Thymus (tissue), 11 donors: ENCODE data around the gene SETX. TPM values are rescaled to one million over a fixed set of nuclear protein-coding genes. Genes with fewer than 3 reads are reported as not detected.

Experiments
- DNase-seq, 9 donors: peaks; one replicate each; pipeline ENCODE4 v3.0.0-alpha.2; 2013; ENCODE audit warnings: low spot score in 9 of 9, low read depth in 6 of 9, missing footprints in 1 of 9
- H3K27ac ChIP-seq, 2 donors: one replicate each; pipeline ENCODE4 v1.5.1; 2013; ENCODE audit warnings: control low read depth in 1 of 2, low read depth in 1 of 2, low read length in 1 of 2, mild to moderate bottlenecking in 1 of 2, moderate library complexity in 1 of 2
- H3K27me3 ChIP-seq, 2 donors: one replicate each; pipeline ENCODE4 v1.5.1; 2013; ENCODE audit warnings: low read length in 1 of 2; ENCODE audit not compliant: control insufficient read depth in 2 of 2, insufficient read depth in 1 of 2
- H3K36me3 ChIP-seq, 2 donors: one replicate each; pipeline ENCODE4 v1.5.1; 2013; ENCODE audit warnings: low read length in 1 of 2, mild to moderate bottlenecking in 1 of 2, moderate library complexity in 1 of 2; ENCODE audit not compliant: control insufficient read depth in 2 of 2, insufficient read depth in 2 of 2
- H3K4me1 ChIP-seq, 2 donors: one replicate each; pipeline ENCODE4 v1.5.1; 2013; ENCODE audit warnings: low read length in 2 of 2; ENCODE audit not compliant: control insufficient read depth in 2 of 2, insufficient read depth in 2 of 2
- H3K4me3 ChIP-seq, 2 donors: one replicate each; pipeline ENCODE4 v1.5.1; 2013; ENCODE audit warnings: low read length in 2 of 2, control low read depth in 1 of 2, mild to moderate bottlenecking in 1 of 2
- H3K9me3 ChIP-seq, 2 donors: one replicate each; pipeline ENCODE4 v1.5.1; 2013; ENCODE audit warnings: low read length in 1 of 2, mild to moderate bottlenecking in 1 of 2; ENCODE audit not compliant: control insufficient read depth in 2 of 2, insufficient read depth in 1 of 2
- WGBS: extraction: QIAGEN DNeasy Blood & Tissue Kit; methylation state at CpG from one replicate; pipeline ENCODE4 v1.1.7; 2013; 5-methylcytosine and 5-hydroxymethylcytosine counted together
- polyA plus RNA-seq: library from polyadenylated mRNA; stranded (reverse); fragments of 200-250 nt; gene quantifications from one replicate; pipeline ENCODE4 v1.2.3, GENCODE V29; 2013
- total RNA-seq: library from RNA; stranded (reverse); fragments of 120-200 nt; gene quantifications from one replicate; pipeline ENCODE4 v1.2.4, GENCODE V29; 2013
- donor health status: healthy.

The SETX gene
- total and polyA plus RNA-seq, 2 donors: 43.1 to 50.7 TPM

- DNase-seq: no peak
- Histone ChIP-seq H3K9me3 (no peaks in the 10 kb centered on the region), H3K27me3 (peaks cover 0 to 55% of the 10 kb centered on the region in 2 donors), H3K27ac (no peak overlapping the region), H3K4me1 (peaks cover 3 to 21% of the 10 kb centered on the region in 2 donors), H3K36me3 (no peaks in the 10 kb centered on the region), H3K4me3 (no peak overlapping the region)
- WGBS: 62% methylated on average over 18 of the region's 18 CpGs
Measured at GRCh38 chr9:132236662-132237311, 118.0 kb downstream of the SETX start.

GRCh38 chr9:132235894-132236661, 118.7 kb downstream of the SETX start:
- no peak overlapping the region for H3K27ac ChIP-seq
- WGBS: 52% methylated on average over 19 of the region's 19 CpGs
- DNase-seq: peak in 8 of 9 donors; percentile 48 to 87 (median 64)
- H3K9me3 ChIP-seq: no peaks in the 10 kb centered on the region
- H3K36me3 ChIP-seq: no peaks in the 10 kb centered on the region
- peaks cover 0 to 52% of the 10 kb centered on the region in 2 donors for H3K27me3 ChIP-seq
- H3K4me3 ChIP-seq: no peak overlapping the region
- peaks cover 3 to 16% of the 10 kb centered on the region in 2 donors for H3K4me1 ChIP-seq

GRCh38 chr9:132235125-132235524, 119.7 kb downstream of the SETX start:
- Histone ChIP-seq H3K27ac (no peak overlapping the region), H3K9me3 (no peaks in the 10 kb centered on the region), H3K27me3 (peaks cover 0 to 42% of the 10 kb centered on the region in 2 donors), H3K36me3 (no peaks in the 10 kb centered on the region), H3K4me1 (peaks cover 0 to 8% of the 10 kb centered on the region in 2 donors), H3K4me3 (no peak overlapping the region)
- DNase-seq: no peak
- 91% methylated on average over 9 of the region's 9 CpGs for WGBS

GRCh38 chr9:132234535-132234934, 120.3 kb downstream of the SETX start:
- Histone ChIP-seq H3K27ac (no peak overlapping the region), H3K4me3 (no peak overlapping the region), H3K27me3 (peaks cover 0 to 36% of the 10 kb centered on the region in 2 donors), H3K4me1 (peaks cover 0 to 2% of the 10 kb centered on the region in 2 donors), H3K36me3 (no peaks in the 10 kb centered on the region), H3K9me3 (no peaks in the 10 kb centered on the region)
- DNase-seq: no peak
- 89% methylated on average over 12 of the region's 12 CpGs for WGBS

- H3K27ac ChIP-seq: no peak overlapping the region
- WGBS: 90% methylated on average over 3 of the region's 3 CpGs
- H3K9me3 ChIP-seq: no peaks in the 10 kb centered on the region
- no peak overlapping the region for H3K4me3 ChIP-seq
- no peaks in the 10 kb centered on the region for H3K4me1 ChIP-seq
- H3K36me3 ChIP-seq: no peaks in the 10 kb centered on the region
- DNase-seq: no peak
- peaks cover 0 to 25% of the 10 kb centered on the region in 2 donors for H3K27me3 ChIP-seq
Measured at GRCh38 chr9:132233138-132233537, 121.6 kb downstream of the SETX start.

GRCh38 chr9:132232522-132232921, 122.3 kb downstream of the SETX start:
- Histone ChIP-seq H3K4me1 (peaks cover 0 to 4% of the 10 kb centered on the region in 2 donors), H3K4me3 (no peak overlapping the region), H3K27me3 (peaks cover 0 to 22% of the 10 kb centered on the region in 2 donors), H3K9me3 (no peaks in the 10 kb centered on the region), H3K36me3 (no peaks in the 10 kb centered on the region), H3K27ac (no peak overlapping the region)
- no peak for DNase-seq
- WGBS: 76% methylated on average over 3 of the region's 3 CpGs

- Histone ChIP-seq H3K4me1 (peaks cover 0 to 4% of the 10 kb centered on the region in 2 donors), H3K27me3 (peaks cover 0 to 16% of the 10 kb centered on the region in 2 donors), H3K4me3 (no peak overlapping the region), H3K27ac (no peak overlapping the region), H3K9me3 (no peaks in the 10 kb centered on the region), H3K36me3 (no peaks in the 10 kb centered on the region)
- 87% methylated on average over 20 of the region's 20 CpGs for WGBS
- no peak for DNase-seq
Measured at GRCh38 chr9:132231019-132231701, 123.6 kb downstream of the SETX start.

- no peak overlapping the region for H3K27ac ChIP-seq
- no peak for DNase-seq
- peaks cover 0 to 4% of the 10 kb centered on the region in 2 donors for H3K4me1 ChIP-seq
- WGBS: 94% methylated on average over 4 of the region's 4 CpGs
- no peaks in the 10 kb centered on the region for H3K36me3 ChIP-seq
- peaks cover 0 to 16% of the 10 kb centered on the region in 2 donors for H3K27me3 ChIP-seq
- no peak overlapping the region for H3K4me3 ChIP-seq
- no peaks in the 10 kb centered on the region for H3K9me3 ChIP-seq
Measured at GRCh38 chr9:132230605-132231004, 124.2 kb downstream of the SETX start.

GRCh38 chr9:132228062-132228461, 126.7 kb downstream of the SETX start:
- Histone ChIP-seq H3K36me3 (no peaks in the 10 kb centered on the region), H3K4me1 (peaks cover 0 to 4% of the 10 kb centered on the region in 2 donors), H3K9me3 (no peaks in the 10 kb centered on the region), H3K27me3 (peaks cover 0 to 14% of the 10 kb centered on the region in 2 donors), H3K27ac (no peak overlapping the region), H3K4me3 (no peak overlapping the region)
- peak in 1 of 9 donors; percentile 33 for DNase-seq
- WGBS: 66% methylated on average over 12 of the region's 12 CpGs
